H1 (cell line): ENCODE measurements around the gene LTF. TPM values are rescaled to one million over a fixed set of nuclear protein-coding genes. Genes with fewer than 3 reads are reported as not detected.
A peak's percentile ranks its signal among the peaks of the same experiment; 100 is the strongest.

ENCODE experiments used
- CTCF ChIA-PET: fragments of 300-600 bp; sonication (Branson Sonifier 250); formaldehyde crosslinking; loops from one replicate; lab custom pipeline; 2021; ENCODE audit not compliant: partially characterized antibody; lab: Charles Lee
- POLR2A ChIA-PET: fragments of 300-600 bp; sonication (Branson Sonifier 250); formaldehyde crosslinking; loops from one replicate; lab custom pipeline; 2021; ENCODE audit warnings: inconsistent platforms; ENCODE audit not compliant: partially characterized antibody; lab: Charles Lee
- DNase-seq, 2 experiments: peaks; one replicate each; pipeline versions ENCODE4 v3.0.0 to v3.0.0-alpha.2; 2010 to 2022; ENCODE audit warnings: low spot score in 2 of 2, low read depth in 1 of 2, mixed read lengths in 1 of 2
- FAIRE-seq: peaks from 2 replicates; lab custom pipeline; 2011; peaks lifted over from hg19 to GRCh38; lab: Jason Lieb, UNC
- H2AFZ ChIP-seq: 2 replicates; pipeline ENCODE4 v1.8.1; 2012; ENCODE audit warnings: low read length, inconsistent platforms
- H2AK5ac ChIP-seq: 2 replicates; pipeline ENCODE4 v1.6.1; 2013; ENCODE audit warnings: low read depth, low read length
- H2BK120ac ChIP-seq: replicated peaks from 2 replicates; pipeline ENCODE3; 2013; ENCODE audit warnings: low read depth, low read length, inconsistent platforms
- H2BK12ac ChIP-seq: 2 replicates; pipeline ENCODE4 v1.6.1; 2013; ENCODE audit warnings: low read depth, low read length
- H2BK15ac ChIP-seq: 2 replicates; pipeline ENCODE4 v1.6.1; 2013; ENCODE audit warnings: low read length
- H2BK20ac ChIP-seq: 2 replicates; pipeline ENCODE4 v1.6.1; 2013; ENCODE audit warnings: low read length
- H2BK5ac ChIP-seq: 2 replicates; pipeline ENCODE4 v1.6.1; 2013; ENCODE audit warnings: low read depth, low read length
- H3K14ac ChIP-seq: 2 replicates; pipeline ENCODE4 v1.6.1; 2013; ENCODE audit warnings: inconsistent platforms; ENCODE audit not compliant: insufficient read length
- H3K18ac ChIP-seq: 2 replicates; pipeline ENCODE4 v1.6.1; 2013; ENCODE audit warnings: low read length; ENCODE audit errors: extremely low read depth
- H3K23ac ChIP-seq: 2 replicates; pipeline ENCODE4 v1.6.1; 2013; ENCODE audit warnings: inconsistent platforms; ENCODE audit not compliant: insufficient read length
- H3K23me2 ChIP-seq: 2 replicates; pipeline ENCODE4 v1.6.1; 2013; ENCODE audit warnings: low read depth, low read length
- H3K27ac ChIP-seq: 2 replicates; pipeline ENCODE4 v1.6.1; 2011; ENCODE audit warnings: low read depth, low read length, inconsistent platforms
- H3K27me3 ChIP-seq, 4 experiments: replicated peaks in 1 of 4; 1 replicate in 1 of 4; 2 replicates in 3 of 4; pipeline versions ENCODE4 v1.6.1 to v1.8.1; 2011 to 2013; ENCODE audit warnings: low read length in 3 of 4, mild to moderate bottlenecking in 3 of 4, inconsistent platforms in 2 of 4, mixed read lengths in 2 of 4, moderate library complexity in 1 of 4; ENCODE audit not compliant: control insufficient read depth in 3 of 4, insufficient read depth in 3 of 4; ENCODE audit errors: extremely low read depth in 1 of 4
- H3K36me3 ChIP-seq, 4 experiments: 2 replicates each; pipeline versions ENCODE4 v1.6.1 to v1.8.1; 2011 to 2013; ENCODE audit warnings: mild to moderate bottlenecking in 4 of 4, low read length in 3 of 4, moderate library complexity in 2 of 4, control low read depth in 1 of 4, inconsistent platforms in 1 of 4; ENCODE audit not compliant: insufficient read depth in 4 of 4, control insufficient read depth in 2 of 4
- H3K4ac ChIP-seq: replicated peaks from 2 replicates; pipeline ENCODE3; 2013; ENCODE audit warnings: low read length, low read depth, mixed read lengths, inconsistent platforms; ENCODE audit not compliant: insufficient read length
- H3K4me1 ChIP-seq, 4 experiments: replicated peaks in 1 of 4; 1 replicate in 1 of 4; 2 replicates in 3 of 4; pipeline versions ENCODE4 v1.6.1 to v1.8.1; 2011 to 2013; ENCODE audit warnings: low read length in 3 of 4, inconsistent platforms in 2 of 4, mixed read lengths in 1 of 4; ENCODE audit not compliant: insufficient read depth in 4 of 4, control insufficient read depth in 3 of 4
- H3K4me2 ChIP-seq, 2 experiments: 2 replicates each; pipeline versions ENCODE4 v1.6.1 to v1.8.1; 2011 to 2013; ENCODE audit warnings: low read depth in 2 of 2, low read length in 2 of 2, control low read depth in 1 of 2, inconsistent platforms in 1 of 2, mild to moderate bottlenecking in 1 of 2; ENCODE audit not compliant: insufficient read depth in 1 of 2
- H3K4me3 ChIP-seq, 4 experiments: fragments of 200-600, 300-600 bp in 1 of 4; sonication (generic), shearing (Covaris generic), sonication (Bioruptor Twin) in 1 of 4; 2 replicates each; pipeline versions ENCODE4 v1.5.1 to v1.8.1; 2011 to 2016; ENCODE audit warnings: low read length in 4 of 4, low read depth in 3 of 4, control low read depth in 2 of 4, inconsistent platforms in 2 of 4, mild to moderate bottlenecking in 2 of 4, mixed read lengths in 1 of 4, moderate library complexity in 1 of 4; ENCODE audit not compliant: insufficient read depth in 2 of 4; ENCODE audit errors: extremely low read depth in 1 of 4
- H3K56ac ChIP-seq: replicated peaks from 2 replicates; pipeline ENCODE3; 2013; ENCODE audit warnings: low read depth, mild to moderate bottlenecking, mixed read lengths, low read length, inconsistent platforms; ENCODE audit not compliant: insufficient read length
- H3K79me1 ChIP-seq: 2 replicates; pipeline ENCODE4 v1.6.1; 2013; ENCODE audit warnings: low read depth, low read length, control low read depth
- H3K79me2 ChIP-seq, 2 experiments: 2 replicates each; pipeline versions ENCODE4 v1.6.1 to v1.8.1; 2012 to 2013; ENCODE audit warnings: low read length in 2 of 2, mild to moderate bottlenecking in 2 of 2, inconsistent platforms in 1 of 2; ENCODE audit not compliant: insufficient read depth in 2 of 2, control insufficient read depth in 1 of 2
- H3K9ac ChIP-seq, 4 experiments: replicated peaks in 1 of 4; 1 replicate in 1 of 4; 2 replicates in 3 of 4; pipeline versions ENCODE4 v1.6.1 to v1.8.1; 2011 to 2013; ENCODE audit warnings: low read depth in 3 of 4, low read length in 3 of 4, control low read depth in 2 of 4, mild to moderate bottlenecking in 2 of 4, moderate library complexity in 2 of 4, inconsistent platforms in 1 of 4; ENCODE audit errors: extremely low read depth in 1 of 4
- H3K9me3 ChIP-seq, 2 experiments: 2 replicates each; pipeline versions ENCODE4 v1.6.1 to v1.8.1; 2012 to 2013; ENCODE audit warnings: mild to moderate bottlenecking in 2 of 2, moderate library complexity in 2 of 2, control low read depth in 1 of 2, inconsistent platforms in 1 of 2, low read depth in 1 of 2, low read length in 1 of 2, mixed read lengths in 1 of 2; ENCODE audit not compliant: insufficient read depth in 2 of 2
- H4K20me1 ChIP-seq, 2 experiments: replicated peaks in 1 of 2; 2 replicates each; pipeline versions ENCODE3 to v1.8.1; 2011 to 2013; ENCODE audit warnings: inconsistent platforms in 2 of 2, low read length in 2 of 2, mild to moderate bottlenecking in 1 of 2; ENCODE audit not compliant: insufficient read depth in 2 of 2, control insufficient read depth in 1 of 2
- H4K5ac ChIP-seq: 2 replicates; pipeline ENCODE4 v1.6.1; 2013; ENCODE audit warnings: low read length, low read depth, mixed read lengths, inconsistent platforms; ENCODE audit not compliant: insufficient read length
- H4K8ac ChIP-seq: 2 replicates; pipeline ENCODE4 v1.8.0; 2013; ENCODE audit warnings: mild to moderate bottlenecking, moderate library complexity, low read length, inconsistent platforms; ENCODE audit not compliant: insufficient read depth; ENCODE audit errors: extremely low read depth
- H4K91ac ChIP-seq: replicated peaks from 2 replicates; pipeline ENCODE3; 2013; ENCODE audit warnings: low read length, mixed read lengths, inconsistent platforms; ENCODE audit not compliant: insufficient read length
- BCL11A ChIP-seq, 2 experiments: IDR thresholded peaks; one replicate each; pipeline ENCODE4 v1.6.1; 2011; ENCODE audit warnings: low read depth in 2 of 2, low read length in 2 of 2, mild to moderate bottlenecking in 2 of 2
- WGBS, 2 experiments: shearing (Covaris generic) in 1 of 2; methylation state at CpG; one replicate each; pipeline versions ENCODE4 v1.1.6 to v1.1.7; 2013 to 2015; ENCODE audit warnings: low lambda C conversion rate in 2 of 2, mixed read lengths in 2 of 2, inconsistent platforms in 1 of 2, low coverage in 1 of 2, missing lambda C conversion rate in 1 of 2; ENCODE audit not compliant: insufficient replicate concordance in 2 of 2, insufficient coverage in 1 of 2, insufficient read length in 1 of 2; ENCODE audit errors: extremely low coverage in 1 of 2, missing lambda C conversion rate in 1 of 2; 5-methylcytosine and 5-hydroxymethylcytosine counted together
- polyA plus RNA-seq, 7 experiments: library from polyadenylated mRNA; depleted of rRNA in 3 of 7; stranded (reverse) in 5 of 7; unstranded in 2 of 7; fragments of >200 nt in 5 of 7; fragments of 200-250 nt in 2 of 7; gene quantifications; 1 replicate in 5 of 7; 2 replicates in 1 of 7; 4 replicates in 1 of 7; pipeline versions ENCODE4 v1.2.1 to v1.2.3, GENCODE V29; 2011 to 2013; ENCODE audit warnings: missing spikeins in 2 of 7, mixed read lengths in 2 of 7
- total RNA-seq: library from RNA; stranded (reverse); fragmentation: NEBNext Ultra II Directional; extraction: Animal tissue kit (Norgen Biotek cat#: 25700); gene quantifications from 2 replicates; pipeline ENCODE4 v1.2.1, GENCODE V29; 2021

Gene LTF
- total and polyA plus RNA-seq, 2 of the 8 experiments (the other 6 are each of a cell fraction or from before 2014, with no cell fraction given) = 0.23 to 0.99 TPM

DNA sequence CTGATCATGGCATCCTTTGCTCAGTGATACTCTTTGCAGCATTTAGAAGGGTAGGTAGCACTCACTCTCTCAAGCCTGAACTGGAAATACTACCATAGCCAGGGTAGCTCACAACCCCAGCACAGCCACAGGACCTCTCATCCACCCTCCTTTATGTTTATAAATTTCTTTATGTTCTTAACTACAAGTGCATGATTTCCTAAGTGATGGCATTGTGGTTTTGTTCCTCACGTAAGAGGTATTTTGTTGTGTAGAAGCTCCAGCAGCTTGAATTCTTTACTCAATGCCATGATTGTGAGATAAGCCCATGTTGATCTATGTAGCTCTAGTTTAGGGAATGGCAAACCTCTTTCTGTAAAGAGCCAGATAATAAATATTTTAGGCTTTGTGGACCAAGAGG is 25.2 kb upstream of the LTF start:
- Histone ChIP-seq H3K9ac (no peak overlapping the region), H3K27ac (no peak overlapping the region), H3K27me3 (no peaks in the 10 kb centered on the region; a peak in 2 of 7 replicates), H4K8ac (no peak overlapping the region), H3K23ac (no peak overlapping the region), H3K56ac (no peak overlapping the region), H3K14ac (no peak overlapping the region), H3K4me1 (peaks cover 4 to 8% (median 6%) of the 10 kb centered on the region in 4 experiments; a peak in 6 of 7 replicates), H3K9me3 (peaks cover 0 to 10% of the 10 kb centered on the region in 2 experiments; a peak in 2 of 4 replicates), H2AK5ac (peak overlapping the region; percentile 5; the same call in 1 of the 2 replicates), H3K18ac (no peak overlapping the region), H3K36me3 (no peaks in the 10 kb centered on the region), H2BK12ac (peak overlapping the region; percentile 61; the same call in 1 of the 2 replicates), H3K4ac (peak overlapping the region; percentile 33), H2AFZ (no peak overlapping the region), H2BK120ac (peak overlapping the region; percentile 26), H4K91ac (peak overlapping the region; percentile 91), H3K79me1 (no peaks in the 10 kb centered on the region), H3K23me2 (no peaks in the 10 kb centered on the region), H3K4me3 (no peak overlapping the region), H2BK5ac (peak overlapping the region; percentile 55; the same call in 1 of the 2 replicates), H2BK15ac (peak overlapping the region; percentile 92; the same call in 1 of the 2 replicates), H3K4me2 (no peak overlapping the region), H4K20me1 (no peaks in the 10 kb centered on the region), H4K5ac (peak overlapping the region; percentile 38), H3K79me2 (no peaks in the 10 kb centered on the region), H2BK20ac (peak overlapping the region; percentile 9)
- FAIRE-seq (no peak), DNase-seq (no peak)
- POLR2A ChIA-PET = interaction anchor here (0.9 to 4.0 kb wide), 7 partner anchors 9 to 171 kb away, joined by 3 to 49 read pairs (median 3); no protein-coding TSS in a partner anchor
- CTCF ChIA-PET = interaction anchor here (1.0 to 5.7 kb wide), 39 partner anchors 10 to 1078 kb away, joined by 3 to 82 read pairs (median 11); partner anchors contain the start of genes ALS2CL, LTF and RTP3
- TF ChIP-seq BCL11A (IDR thresholded peaks at IDR 0.05; ENCODE audit: low read depth in 2 of 2, low read length in 2 of 2) = no peak
- 82% methylated on average over 1 of the region's 1 CpG; no CpG with 5 or more reads in 1 of the 2 experiments for WGBS, 2 experiments
